ENCODE measurements around the gene DTNB. TPM values are rescaled to one million over a fixed set of nuclear protein-coding genes. Genes with fewer than 3 reads are reported as not detected.

Gene DTNB
- total and polyA plus RNA-seq, 2 of the 4 experiments (the other 2 are of a cell fraction) = 3.8 to 5.3 TPM

DNA sequence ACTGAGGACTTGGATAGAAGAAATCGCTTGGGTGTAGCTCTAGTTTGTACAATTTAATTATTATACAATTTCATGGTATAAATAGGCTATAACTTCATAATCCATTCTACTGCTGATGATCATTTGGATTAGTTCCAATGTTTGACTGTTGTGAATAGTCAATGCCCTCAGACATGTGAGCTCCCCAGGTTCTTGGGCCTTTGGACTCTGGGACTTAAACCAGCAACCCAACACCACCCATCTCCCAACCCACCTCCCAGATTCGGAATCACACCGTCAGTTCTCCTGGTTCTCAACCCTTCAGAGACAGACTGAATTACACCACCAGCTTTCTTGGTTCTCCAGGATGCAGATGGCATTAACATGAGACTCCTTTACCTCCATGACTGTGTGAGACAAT lies 247.1 kb downstream of the DTNB start:
- Histone ChIP-seq H3K4me1 (ENCODE audit: control insufficient read depth, insufficient read depth, low read length) (no peaks in the 10 kb centered on the region), H3K4me3 (ENCODE audit: insufficient read depth, low read depth, low read length) (no peak overlapping the region), H3K9me3 (ENCODE audit: control insufficient read depth, insufficient read depth, low read length) (no peaks in the 10 kb centered on the region), H3K14ac (replicated peaks; ENCODE audit: low read depth, low read length) (no peak overlapping the region), H3K4me2 (ENCODE audit: low read depth, low read length) (no peak overlapping the region), H3K18ac (ENCODE audit: low read depth, low read length) (no peak overlapping the region), H4K20me1 (ENCODE audit: insufficient read depth, low read length) (no peaks in the 10 kb centered on the region), H3K27ac (ENCODE audit: insufficient read depth, low read length) (no peak overlapping the region), H3K4ac (ENCODE audit: low read depth, low read length) (no peak overlapping the region), H3K56ac (ENCODE audit: extremely low read depth, insufficient read depth, low read length) (no peak overlapping the region), H2BK5ac (ENCODE audit: low read depth, low read length, poor library complexity, severe bottlenecking) (no peak overlapping the region), H2AFZ (replicated peaks; ENCODE audit: low read length, poor library complexity) (no peak overlapping the region), H3K9ac (ENCODE audit: low read depth, low read length) (no peak overlapping the region), H3K27me3 (ENCODE audit: control insufficient read depth, insufficient read depth, low read length) (no peaks in the 10 kb centered on the region), H3K36me3 (ENCODE audit: control insufficient read depth, insufficient read depth, low read length) (no peaks in the 10 kb centered on the region), H3K9me1 (ENCODE audit: insufficient read depth, low read length) (no peaks in the 10 kb centered on the region), H4K91ac (ENCODE audit: insufficient read depth, low read depth, low read length) (no peak overlapping the region), H2BK20ac (ENCODE audit: low read depth, low read length) (no peak overlapping the region), H2BK15ac (ENCODE audit: low read depth, low read length) (no peak overlapping the region), H4K8ac (ENCODE audit: low read depth in 2 of 2, low read length in 2 of 2) (no peak overlapping the region), H4K5ac (ENCODE audit: low read depth, low read length) (no peak overlapping the region), H2AK5ac (ENCODE audit: low read depth, low read length) (no peak overlapping the region), H2AK9ac (replicated peaks; ENCODE audit: low read depth, low read length, poor library complexity) (no peak overlapping the region), H2BK120ac (ENCODE audit: low read depth, low read length) (no peak overlapping the region), H3K23ac (ENCODE audit: low read depth, low read length) (no peak overlapping the region), H3K79me1 (ENCODE audit: low read depth in 1 of 2, low read length in 2 of 2) (no peaks in the 10 kb centered on the region)
- DNase-seq (no peak), ATAC-seq (ENCODE audit: low read depth) (no peak)
- ChIA-PET CTCF (no interaction called here), POLR2A (ENCODE audit: unreplicated experiment) (no interaction called here)
- no CpG with 5 or more reads among the region's 3 CpGs for WGBS, 2 experiments (ENCODE audit: extremely low coverage in 2 of 2, insufficient read length in 1 of 2)
- no peak for TF ChIP-seq RAD21 (IDR thresholded peaks at IDR 0.05; ENCODE audit: low read length)
- in situ Hi-C loops (cut with MboI; ENCODE audit: low sequenced_read_pairs) (no loop called here), dilution Hi-C loops (cut with HindIII; ENCODE audit: low sequenced_read_pairs, unreplicated experiment) (no loop called here), intact Hi-C loops (cut with micrococcal nuclease) (no loop called here)
- BruUV-seq (replicated peaks) = no TSS peak
